22Rv1 (cell line): Measurements from ENCODE around the gene IPO13.

Experiments
- ZFX ChIP-seq: fragments of 450-650 bp; IDR thresholded peaks from 2 replicates; pipeline ENCODE4 v1.6.1; 2017; ENCODE audit warnings: antibody characterized with exemption, borderline replicate concordance
- TF ChIP-seq, protein P1 (sequence below): fragments of 450-650 bp; IDR thresholded peaks from 2 replicates; pipeline ENCODE4 v1.5.1; 2017; ENCODE audit warnings: mild to moderate bottlenecking

GRCh38 chr1:43931711-43932660, 14.8 kb upstream of the IPO13 start:
- TF ChIP-seq, protein P1, sequence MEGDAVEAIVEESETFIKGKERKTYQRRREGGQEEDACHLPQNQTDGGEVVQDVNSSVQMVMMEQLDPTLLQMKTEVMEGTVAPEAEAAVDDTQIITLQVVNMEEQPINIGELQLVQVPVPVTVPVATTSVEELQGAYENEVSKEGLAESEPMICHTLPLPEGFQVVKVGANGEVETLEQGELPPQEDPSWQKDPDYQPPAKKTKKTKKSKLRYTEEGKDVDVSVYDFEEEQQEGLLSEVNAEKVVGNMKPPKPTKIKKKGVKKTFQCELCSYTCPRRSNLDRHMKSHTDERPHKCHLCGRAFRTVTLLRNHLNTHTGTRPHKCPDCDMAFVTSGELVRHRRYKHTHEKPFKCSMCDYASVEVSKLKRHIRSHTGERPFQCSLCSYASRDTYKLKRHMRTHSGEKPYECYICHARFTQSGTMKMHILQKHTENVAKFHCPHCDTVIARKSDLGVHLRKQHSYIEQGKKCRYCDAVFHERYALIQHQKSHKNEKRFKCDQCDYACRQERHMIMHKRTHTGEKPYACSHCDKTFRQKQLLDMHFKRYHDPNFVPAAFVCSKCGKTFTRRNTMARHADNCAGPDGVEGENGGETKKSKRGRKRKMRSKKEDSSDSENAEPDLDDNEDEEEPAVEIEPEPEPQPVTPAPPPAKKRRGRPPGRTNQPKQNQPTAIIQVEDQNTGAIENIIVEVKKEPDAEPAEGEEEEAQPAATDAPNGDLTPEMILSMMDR = no peak
- TF ChIP-seq ZFX = no peak
